Measurements from ENCODE around the gene PRIM1.
"Not testable (repeated sequence)": the region's sequence is repeated elsewhere in the genome, so short reads cannot be mapped to it uniquely, and the experiment has no call there.

GRCh38 chr12:56799345-56799744 lies 47.2 kb upstream of the PRIM1 start:
- TF ChIP-seq, protein P1, sequence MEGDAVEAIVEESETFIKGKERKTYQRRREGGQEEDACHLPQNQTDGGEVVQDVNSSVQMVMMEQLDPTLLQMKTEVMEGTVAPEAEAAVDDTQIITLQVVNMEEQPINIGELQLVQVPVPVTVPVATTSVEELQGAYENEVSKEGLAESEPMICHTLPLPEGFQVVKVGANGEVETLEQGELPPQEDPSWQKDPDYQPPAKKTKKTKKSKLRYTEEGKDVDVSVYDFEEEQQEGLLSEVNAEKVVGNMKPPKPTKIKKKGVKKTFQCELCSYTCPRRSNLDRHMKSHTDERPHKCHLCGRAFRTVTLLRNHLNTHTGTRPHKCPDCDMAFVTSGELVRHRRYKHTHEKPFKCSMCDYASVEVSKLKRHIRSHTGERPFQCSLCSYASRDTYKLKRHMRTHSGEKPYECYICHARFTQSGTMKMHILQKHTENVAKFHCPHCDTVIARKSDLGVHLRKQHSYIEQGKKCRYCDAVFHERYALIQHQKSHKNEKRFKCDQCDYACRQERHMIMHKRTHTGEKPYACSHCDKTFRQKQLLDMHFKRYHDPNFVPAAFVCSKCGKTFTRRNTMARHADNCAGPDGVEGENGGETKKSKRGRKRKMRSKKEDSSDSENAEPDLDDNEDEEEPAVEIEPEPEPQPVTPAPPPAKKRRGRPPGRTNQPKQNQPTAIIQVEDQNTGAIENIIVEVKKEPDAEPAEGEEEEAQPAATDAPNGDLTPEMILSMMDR (IDR thresholded peaks at IDR 0.05), result not testable (repeated sequence)
- TF ChIP-seq POLR2A, EP300 (IDR thresholded peaks at IDR 0.05): not testable (repeated sequence)
